NCI-H526 (cell line): ENCODE results near the gene OTUD5.

Experiments used
- DNase-seq, 2 experiments: peaks; one replicate each; lab custom pipeline; 2025; lab: John Stamatoyannopoulos, UW

The OTUD5 gene

DNA sequence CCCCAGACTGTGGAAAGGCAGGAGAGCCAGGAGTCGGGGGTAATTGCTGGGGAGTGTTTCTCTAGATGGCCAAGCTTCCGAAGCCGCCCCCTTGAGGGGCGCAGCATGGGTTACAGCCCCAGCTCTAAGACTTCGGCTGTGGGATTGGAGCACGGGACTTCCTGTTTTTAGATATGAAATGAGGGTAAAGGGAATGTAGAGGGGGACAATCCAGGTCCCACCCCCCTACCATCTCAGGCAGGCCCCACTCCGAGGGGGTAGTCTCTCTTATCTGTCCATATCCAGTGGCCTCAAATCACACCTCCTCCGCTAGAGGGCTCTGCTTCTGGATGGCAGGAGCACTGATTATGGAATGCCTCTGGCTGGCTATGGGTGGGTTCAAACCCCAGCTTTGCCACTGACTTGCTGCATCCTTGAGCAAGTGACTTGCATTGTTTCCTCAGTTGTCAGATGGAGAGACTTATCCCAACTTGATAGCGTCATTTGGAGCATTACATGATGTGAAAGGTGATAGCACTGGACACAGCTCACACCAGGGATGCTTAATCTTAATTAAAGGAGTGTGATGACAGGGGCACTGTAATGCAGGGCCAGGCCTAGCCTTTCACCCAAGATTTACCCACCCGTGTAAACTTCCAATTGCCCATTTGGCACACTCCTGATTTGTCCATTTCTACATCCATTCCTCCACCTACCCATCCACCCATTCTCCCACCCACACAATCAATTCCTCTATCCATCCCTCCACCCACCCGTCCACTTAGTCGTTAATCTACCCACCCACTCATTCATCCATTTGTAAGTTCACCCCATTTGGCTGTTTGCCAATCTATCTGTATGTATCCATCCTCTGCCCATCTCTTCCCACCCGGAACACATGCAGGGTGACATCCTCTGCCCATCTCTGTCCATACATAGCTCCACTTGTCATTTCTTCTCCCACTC is 15.1 kb upstream of the OTUD5 start:
- peak; percentile 1 to 45 for DNase-seq

DNA sequence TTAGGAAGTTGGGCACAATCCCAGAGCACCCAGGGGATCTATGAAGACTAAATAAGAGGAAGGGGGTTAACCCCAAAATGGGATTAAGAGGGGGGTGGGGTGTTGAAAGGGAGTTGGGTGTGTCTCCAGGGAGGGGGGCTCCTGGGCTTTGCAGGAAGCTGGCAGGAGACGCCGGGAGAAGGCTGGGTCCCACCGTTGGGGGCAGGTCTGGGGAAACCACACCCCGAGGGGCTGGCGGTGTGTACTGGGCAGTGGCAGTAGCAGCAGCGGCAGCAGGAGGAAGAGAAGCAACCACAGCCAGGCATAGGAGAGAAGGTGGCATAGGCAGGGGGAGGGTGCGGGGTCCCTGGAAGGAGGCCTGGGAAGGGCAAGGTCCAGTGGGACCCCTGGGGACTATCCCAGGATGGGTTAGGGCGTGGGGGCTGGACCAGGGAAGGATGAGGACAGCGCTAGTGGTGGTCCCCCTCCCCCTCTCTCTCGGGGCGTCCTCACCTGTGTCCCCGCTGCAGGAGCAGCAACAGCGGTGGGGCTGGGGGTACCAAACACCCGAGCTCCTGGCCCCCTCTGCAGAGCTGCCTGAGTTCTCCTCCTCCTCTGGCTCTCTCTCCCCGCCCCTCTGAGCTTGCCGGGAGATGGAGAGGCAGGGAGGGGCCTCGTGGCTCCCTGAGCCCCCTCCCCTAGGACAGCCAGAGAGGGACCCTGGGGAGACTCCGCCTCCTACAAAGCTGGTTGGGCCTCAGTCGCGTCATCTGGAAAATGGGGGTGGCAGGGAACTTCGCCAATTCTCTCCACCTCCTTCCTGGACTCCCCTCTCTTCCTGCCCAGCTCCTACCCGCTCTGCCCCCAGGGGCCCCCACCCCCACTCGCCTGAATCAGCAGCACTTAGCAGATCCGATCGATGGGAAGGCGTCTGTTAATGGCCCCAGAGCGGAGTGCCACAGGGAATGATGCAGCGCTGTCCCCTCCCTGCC is 14.1 kb upstream of the OTUD5 start, which contains the start of gene KCND1:
TSS of gene KCND1 (minus strand) at position 596 of the 971 bp plus-strand sequence. CDS start 1,573 bp downstream, outside the sequence.
- peak in 1 of 2 experiments; percentile 20 for DNase-seq

DNA sequence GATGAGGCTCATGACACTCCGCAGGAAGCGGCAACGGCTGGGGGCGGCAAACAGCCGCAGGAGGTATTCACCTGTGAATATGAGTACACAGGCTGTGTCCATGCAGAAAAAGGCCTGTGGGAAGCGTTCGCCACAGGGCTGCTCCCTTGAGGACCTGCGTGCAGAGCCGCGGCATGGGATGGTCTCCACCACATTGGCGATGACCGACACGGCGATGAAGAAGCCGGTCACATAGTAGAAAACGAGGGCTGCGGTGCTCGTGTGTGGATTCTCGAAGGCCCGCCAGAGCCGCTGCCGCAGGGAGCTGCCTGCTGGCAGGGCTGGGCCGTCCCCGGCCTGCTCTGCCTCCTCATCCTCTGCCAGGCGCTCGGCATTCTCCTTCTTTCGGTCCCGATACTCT is 12.1 kb upstream of the OTUD5 start:
- no peak for DNase-seq

DNA sequence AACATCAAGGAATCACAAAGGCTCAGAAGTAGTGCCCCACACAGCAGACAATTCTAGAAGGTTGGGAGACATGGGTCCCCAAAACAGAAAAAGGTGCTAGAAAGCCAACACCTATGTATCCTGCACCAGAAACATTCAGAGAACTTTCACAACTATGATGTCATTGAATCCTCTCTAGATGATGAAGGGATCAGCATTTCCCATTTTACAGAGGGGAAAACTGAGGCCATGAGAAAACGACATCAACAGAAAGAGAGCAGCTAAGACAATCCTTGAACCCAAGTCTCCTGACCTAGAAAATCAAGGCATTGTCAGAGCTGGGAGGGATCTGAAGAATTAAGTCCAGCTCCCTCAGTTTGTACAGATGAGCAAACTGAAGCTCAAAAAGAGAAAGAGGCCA is 11.0 kb upstream of the OTUD5 start:
- DNase-seq, result no peak

DNA sequence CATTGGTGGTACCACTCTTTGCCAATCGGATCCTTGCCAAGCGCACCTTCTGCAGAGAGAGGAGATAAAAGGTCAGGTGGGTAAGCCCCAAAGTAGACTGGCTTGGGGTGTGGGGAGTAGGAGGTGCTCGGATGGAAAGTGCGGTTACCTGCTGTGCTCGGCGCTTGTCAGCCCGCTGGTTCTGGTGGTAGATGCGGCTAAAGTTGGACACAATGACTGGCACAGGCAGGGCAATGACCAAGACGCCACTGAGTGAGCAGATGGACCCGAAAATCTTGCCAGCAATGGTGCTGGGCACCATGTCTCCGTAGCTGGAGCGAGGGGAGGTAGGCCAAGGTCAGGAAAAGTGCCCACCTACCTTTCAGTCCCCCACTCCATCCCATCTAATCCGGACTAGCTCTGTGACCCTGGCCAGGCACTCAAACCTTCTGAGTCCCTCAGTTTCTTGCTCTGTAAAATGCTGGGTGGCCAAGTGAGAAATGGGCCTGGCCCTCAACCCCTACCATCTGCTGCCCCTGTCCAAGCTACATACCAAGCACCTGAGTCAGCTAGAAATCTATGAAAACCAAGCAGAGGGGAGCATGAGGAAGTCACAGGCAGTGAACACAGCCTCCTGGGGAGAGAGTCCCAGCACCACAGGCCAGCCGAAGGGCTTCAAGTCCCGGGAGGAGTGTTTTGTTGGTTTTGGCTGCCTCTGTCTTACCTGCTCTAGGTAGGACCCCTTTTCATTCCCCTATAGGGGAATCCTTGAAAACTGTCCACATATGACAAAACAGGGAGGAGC is 9.6 kb upstream of the OTUD5 start:
- DNase-seq, result no peak

DNA sequence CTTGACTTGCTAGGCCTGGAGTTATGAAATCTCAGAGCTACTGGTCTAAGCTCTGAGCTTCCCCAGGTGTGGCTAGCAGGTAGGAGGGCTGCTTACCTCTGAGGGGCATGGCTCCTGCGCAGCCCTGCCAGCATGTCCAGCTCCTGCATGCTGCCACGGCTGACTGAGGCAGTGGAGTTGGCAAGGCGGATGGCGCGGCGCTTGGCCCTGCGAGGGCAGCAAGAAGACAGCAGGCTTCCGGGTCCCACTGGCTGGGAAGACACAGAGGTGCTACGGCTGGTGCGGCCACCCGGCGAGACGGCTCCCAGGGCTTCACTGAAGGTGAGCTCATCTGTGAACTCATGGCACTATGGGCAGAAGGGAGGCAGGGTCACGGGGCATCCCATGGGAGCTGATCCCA is 8.6 kb upstream of the OTUD5 start:
- DNase-seq, result no peak

DNA sequence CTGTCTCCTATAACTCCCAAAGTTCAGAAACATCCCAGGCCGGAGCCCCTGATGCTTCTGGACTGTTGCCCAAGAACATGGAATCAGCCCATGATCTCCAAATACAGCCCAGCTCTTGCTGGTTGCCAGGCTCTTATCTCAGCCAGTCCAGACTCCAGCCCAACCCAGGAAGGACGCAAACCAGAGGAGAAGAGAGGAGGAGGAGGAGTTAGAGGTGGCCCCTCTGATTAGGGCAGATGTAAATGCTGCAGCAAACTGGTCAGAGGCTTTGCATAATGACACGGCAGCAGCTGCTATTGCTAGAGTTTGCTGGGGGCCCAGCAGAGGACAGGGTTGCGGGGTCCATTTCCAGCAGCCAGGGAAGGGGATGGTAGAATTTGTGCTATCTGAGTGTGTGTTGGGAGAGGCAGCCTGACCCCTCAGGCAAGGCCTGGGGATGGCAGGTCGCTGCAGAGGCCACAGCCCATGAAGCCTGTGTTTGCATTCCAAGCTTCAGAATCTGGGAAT is 4.2 kb upstream of the OTUD5 start:
- peak; percentile 45 to 74 for DNase-seq

DNA sequence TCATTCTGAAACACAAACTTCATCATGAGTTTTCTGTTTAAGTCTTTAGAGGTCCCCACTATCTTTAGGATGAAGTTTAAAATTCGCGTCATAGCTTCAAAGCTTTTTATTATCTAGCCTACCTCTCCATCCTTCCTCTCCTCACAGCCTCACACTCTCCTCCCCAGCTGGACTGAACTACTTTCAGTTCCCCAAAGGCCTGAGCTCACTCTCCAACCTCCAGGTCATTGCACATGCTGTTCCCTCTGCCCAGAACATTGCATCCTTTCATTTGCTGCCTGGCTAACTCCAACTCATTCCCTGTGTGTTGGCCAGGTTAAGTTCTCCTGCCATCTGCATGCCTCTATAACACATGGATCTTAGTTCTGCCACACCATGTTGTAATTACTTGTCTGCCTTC is 2.9 kb upstream of the OTUD5 start:
- no peak for DNase-seq

DNA sequence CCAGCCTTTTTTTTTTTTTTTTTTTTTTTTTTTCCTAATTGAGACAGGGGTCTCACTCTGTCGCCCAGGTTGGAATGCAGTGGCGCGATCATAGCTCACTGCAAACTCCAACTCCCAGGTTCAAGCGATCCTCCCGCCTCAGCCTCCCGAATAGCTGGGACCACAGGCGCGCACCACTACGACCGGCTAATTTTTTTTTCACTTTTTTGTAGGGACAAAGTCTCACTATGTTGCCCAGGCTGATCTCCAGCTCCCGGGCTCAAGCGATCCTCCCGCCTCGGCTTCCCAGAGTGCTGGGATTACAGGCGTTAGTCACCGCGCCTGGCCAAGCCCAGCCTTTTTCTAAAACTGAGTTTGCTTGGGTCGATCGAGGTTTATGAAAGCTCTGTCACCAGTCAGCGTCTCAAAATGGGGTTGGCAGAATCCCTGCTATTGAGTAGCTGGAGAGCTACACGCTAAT is 1.3 kb upstream of the OTUD5 start:
- DNase-seq, result peak; percentile 12 to 44

DNA sequence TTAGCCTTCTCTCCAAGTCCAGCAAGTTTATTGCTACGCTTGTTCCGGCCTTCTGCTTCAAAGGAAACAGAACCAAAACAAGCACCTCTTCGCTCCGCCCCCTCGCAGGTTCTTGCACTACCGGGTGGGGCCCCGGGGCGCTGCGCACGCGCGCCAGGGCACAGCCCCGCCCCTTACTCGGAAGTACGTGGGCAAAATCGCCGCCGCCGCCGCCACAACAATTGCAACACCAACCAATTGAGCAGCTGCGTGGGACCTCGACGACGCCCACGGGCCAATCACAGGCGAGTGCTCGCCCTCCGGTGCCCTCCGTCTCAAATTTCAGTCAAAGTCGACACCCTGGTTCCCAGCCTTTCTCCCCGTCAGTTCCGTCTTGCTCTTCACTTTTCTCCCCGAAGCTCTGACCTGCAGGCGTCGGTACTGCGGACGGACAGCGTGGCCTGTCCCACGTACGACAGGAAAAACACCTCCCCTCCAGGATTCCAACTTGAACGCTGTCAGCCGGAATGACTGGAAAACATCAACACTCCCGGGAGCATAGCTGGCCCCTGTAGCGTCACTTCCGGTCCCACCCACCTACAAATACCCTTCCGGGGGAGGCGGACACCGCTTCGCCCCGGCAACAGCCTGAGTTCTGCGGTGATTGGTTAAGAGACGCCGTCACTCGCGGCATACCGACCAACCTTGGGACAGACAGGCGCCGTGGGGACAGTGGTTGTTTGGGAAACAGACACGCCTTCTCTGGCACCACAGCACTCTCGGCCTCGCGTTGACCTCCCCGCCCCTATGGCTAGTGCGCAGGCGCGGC is 624 bp upstream of the OTUD5 start:
- peak; percentile 94 to 97 for DNase-seq

DNA sequence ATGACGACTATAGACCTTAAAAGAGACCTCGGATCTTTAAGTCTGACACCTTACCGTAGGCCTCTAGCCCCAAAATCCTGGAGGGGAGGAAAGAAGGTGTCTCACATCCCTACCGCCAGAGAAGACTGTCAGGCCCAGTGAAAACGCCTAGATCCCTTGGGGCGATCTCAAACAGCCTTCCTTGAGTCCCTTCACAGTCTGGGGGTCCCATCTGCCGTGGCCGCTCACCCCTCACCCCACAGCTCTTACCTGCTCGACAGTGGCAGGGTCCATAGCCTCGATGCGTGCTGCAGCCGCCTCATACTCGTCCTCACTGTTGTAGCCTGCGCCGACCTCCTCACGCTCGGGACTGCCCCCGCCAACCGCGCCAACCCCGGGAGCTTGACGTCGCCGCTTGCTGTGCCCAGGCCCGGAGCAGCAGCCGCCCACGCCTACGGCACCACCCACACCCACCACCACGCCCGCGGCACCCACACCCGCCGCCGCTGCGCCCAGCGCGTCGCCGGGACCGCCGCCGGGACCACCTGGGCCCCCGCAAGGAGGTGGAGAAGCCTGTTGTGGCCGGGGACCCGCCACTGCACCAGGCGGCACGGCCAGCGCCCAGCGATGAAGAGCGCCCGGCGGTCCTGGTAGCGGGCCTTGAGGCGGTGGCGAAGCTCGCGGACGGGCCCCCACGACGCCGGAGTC is 536 bp downstream of the OTUD5 start:
- DNase-seq, result no peak

DNA sequence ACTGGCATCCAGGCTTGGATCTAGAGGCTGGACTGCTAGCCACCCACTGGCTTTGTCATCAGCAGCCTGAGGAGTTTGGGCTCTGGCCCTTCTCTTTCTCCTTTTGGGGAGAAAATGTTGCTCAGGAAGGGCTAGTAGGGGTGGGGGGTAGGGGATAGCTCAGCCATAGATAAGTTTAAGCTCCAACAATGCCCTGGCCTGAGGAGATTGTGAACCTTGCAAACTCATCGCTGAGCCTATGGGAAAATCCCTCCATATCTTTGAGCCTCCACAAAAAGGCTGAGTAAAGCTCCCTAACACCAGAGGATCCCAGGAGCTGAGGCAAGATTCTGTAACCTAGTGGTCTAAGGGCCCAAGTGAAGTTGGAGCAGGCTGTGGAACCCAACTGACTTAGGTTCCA is 8.8 kb downstream of the OTUD5 start:
- DNase-seq, result no peak

DNA sequence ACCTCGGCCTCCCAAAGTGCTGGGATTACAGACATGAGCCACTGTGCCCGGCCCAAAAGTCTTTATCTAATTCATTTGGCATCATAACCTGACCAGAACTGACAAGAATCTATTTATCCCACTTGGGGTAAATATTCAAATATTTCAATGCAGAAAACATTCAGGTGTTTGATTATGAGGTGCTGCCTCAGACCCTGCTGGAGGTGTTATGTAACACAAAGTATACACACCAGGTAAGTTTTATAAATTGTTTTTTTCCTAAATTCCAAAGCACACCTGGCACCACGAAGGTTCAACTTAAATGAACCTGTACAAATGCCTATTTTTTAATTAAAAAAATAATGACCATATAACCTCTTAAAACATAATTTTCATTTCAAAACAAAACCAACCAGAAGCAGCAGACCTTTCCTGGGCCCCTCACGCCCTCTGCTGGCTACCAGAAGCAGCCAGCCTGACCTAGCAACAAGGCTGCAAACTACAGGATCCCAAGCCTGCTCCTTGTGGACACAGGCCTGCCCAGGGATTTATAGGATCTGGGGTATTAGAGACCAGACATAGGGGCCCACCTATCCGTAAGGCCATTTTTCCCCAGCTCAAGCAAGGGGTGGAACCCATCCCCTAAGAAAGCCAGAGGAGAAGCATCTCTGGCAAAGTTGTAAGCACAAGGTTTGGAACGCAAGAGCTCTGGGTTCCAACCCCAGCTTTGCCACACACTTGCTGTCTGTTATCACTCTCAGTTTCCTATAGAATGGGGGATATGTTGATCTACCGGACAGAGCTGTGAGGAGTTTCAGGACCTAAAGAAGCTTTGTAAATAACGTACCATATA is 11.7 kb downstream of the OTUD5 start:
- peak in 1 of 2 experiments; percentile 45 for DNase-seq

DNA sequence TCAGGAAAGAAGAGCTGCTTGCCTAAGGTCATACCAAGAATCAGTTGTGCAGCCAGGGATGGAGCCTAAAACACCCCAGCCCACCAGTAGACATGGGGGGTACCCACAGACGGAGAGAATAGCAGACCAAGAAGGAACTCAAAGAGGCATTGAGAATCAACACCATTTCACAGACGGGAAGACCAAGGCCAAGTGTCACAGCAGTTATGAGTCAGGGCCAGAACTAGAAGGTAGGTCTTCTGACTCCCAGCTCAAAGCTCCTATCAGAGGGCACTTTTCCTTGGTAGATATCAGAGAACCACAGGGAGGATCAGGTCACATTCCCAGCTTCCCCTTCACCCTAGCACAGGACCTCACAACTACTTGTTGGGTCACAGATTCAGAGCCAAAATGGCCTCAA is 14.5 kb downstream of the OTUD5 start:
- no peak for DNase-seq

DNA sequence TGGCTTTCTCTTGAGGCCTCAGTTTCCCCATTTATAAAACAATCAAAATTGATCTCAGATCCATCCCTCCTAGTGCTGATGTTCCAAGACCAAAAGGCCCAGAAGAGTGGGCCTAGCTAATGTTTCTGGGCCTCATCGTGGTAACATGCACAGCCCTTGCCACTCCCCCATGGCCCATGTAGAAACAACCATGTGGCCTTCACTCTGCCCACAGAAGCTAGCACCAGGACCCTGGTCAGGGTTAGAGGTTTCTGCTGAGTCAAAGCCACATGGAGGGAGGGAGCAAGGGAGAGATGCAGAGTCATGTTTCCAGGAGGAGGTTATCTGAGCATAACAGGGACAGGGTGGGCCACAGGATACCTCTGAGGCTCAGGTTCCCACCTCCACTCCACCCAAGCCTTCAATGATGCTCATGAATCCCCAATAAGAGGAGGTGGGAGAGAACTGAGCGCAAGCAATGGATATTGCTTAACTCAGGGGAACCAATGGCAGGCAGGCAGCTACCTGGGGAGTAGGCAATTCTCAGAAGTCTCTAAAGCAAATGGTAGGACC is 16.9 kb downstream of the OTUD5 start:
- DNase-seq, result no peak

DNA sequence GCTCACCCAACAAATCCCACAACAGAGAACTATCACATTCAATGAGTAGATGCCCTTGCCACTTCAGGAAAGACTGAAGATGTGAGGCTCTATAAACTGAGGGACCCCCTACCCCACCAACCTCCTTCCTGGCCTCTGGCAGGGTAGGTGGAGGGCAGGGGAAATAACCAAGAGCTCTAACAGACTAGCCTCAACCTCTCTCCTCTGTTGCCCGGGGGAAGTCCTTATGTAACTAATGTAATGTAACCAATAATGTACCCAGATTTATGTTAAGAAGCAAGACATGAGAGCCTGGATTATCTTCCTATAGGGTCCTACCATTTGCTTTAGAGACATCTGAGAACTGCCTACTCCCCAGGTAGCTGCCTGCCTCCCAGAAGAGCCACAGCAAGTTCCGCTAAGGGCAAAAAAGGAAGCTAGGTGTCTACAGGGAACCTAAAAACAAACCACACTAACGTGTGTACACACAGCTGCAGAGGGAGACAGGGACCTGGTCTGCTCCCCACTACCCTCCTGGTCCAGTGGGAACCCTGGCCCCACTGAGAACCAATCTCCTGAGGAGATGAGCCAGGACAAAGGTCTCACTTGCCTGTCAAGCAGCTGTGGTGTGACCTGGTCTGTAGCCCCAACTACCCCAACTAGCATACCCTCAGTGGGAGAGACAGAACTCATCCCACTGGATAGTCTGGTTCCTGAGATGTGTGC is 17.7 kb downstream of the OTUD5 start:
- no peak for DNase-seq

DNA sequence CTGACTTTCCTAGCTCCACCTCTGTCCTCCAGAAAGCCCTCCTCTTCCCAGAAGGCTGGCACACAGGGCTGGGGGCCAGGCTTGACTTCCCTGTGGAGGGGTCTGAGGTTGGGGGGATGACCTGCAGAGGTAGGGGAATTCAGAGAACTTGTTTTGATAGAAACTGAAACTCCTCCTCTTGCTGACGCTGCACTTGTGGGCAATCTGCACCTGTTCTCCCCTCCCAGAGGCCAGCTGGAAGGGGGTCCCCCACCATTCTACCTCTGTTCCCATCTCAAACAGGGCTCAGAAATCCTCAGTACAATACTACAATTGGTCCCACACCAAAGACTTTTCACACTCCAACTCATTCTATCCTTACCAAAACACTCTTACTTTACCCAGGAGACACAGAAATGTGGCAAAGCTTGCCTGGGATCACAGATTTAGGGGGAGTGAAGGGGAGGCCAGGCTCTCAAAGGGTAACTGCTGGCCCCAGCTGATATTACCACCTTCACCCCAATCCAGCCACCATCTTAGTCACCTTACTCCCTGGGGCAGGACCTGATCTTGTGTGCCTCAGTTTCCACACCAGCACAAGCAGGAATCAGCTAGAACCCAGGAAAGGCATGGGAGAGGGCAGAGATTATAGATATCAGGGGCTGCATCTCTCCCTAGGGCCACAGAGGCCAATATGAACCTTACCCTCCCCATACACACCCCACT is 18.5 kb downstream of the OTUD5 start:
- no peak for DNase-seq
